Right renal cortex interstitium (tissue), 3 donors: ENCODE data around the gene EYA4. TPM values are rescaled to one million over a fixed set of nuclear protein-coding genes. Genes with fewer than 3 reads are reported as not detected.
A peak's percentile ranks its signal among the peaks of the same experiment; 100 is the strongest.
"Not testable (repeated sequence)": the region's sequence is repeated elsewhere in the genome, so short reads cannot be mapped to it uniquely, and the experiment has no call there.

Experiments used
- DNase-seq, 3 donors: peaks; one replicate each; pipeline ENCODE4 v3.0.0-alpha.2; 2013; ENCODE audit warnings: low read depth in 3 of 3, low spot score in 2 of 3
- polyA plus RNA-seq, 3 donors: library from polyadenylated mRNA; unstranded; fragments of 120-200 nt; gene quantifications; one replicate each; pipeline ENCODE4 v1.2.1, GENCODE V29; 2013; ENCODE audit not compliant: insufficient read length in 3 of 3

EYA4 gene
- polyA plus RNA-seq, 3 donors: 15.8 to 17.5 (median 16.6) TPM

DNA sequence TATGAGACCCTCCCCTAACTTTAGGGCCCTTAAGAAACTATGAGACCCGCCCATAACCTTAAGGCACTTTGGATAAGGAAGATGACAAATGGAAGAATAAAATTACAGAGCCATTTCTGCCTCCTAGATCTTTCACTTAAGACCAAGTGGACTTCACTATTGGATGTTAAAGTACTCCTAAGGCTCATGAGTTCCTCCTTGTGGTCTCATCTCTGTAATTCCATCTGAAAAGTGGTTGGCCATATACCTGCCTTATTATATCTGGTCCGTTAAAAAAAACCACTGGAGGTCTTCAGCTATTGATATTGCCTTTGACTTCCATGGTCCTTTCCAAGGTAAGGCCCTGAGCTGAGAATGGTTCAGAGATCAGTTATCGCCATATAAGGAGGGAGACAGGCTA, 310.3 kb downstream of the EYA4 start:
- DNase-seq: no peak

GRCh38 chr6:133551847-133552341, 310.7 kb downstream of the EYA4 start:
- no peak for DNase-seq

- DNase-seq: peak; percentile 25 to 57 (median 47)
Observed at GRCh38 chr6:133553652-133554051, 312.5 kb downstream of the EYA4 start.

DNA sequence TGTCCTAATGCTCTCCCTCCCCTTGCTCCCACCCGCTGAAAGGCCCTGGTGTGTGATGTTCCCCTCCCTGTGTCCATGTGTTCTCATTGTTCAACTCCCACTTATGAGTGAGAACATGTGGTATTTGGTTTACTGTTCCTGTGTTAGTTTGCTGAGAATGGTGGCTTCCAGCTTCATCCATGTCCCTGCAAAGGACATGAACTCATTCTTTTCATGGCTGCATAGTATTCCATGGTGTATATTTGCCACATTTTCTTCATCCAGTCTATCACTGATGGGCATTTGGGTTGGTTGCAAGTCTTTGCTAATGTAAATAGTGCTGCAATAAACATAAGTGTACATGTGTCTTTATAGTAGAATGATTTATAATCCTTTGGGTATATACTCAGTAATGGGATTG, 313.0 kb downstream of the EYA4 start:
- not testable (repeated sequence) for DNase-seq

- no peak for DNase-seq
Observed at GRCh38 chr6:133555685-133556084, 314.5 kb downstream of the EYA4 start.

DNA sequence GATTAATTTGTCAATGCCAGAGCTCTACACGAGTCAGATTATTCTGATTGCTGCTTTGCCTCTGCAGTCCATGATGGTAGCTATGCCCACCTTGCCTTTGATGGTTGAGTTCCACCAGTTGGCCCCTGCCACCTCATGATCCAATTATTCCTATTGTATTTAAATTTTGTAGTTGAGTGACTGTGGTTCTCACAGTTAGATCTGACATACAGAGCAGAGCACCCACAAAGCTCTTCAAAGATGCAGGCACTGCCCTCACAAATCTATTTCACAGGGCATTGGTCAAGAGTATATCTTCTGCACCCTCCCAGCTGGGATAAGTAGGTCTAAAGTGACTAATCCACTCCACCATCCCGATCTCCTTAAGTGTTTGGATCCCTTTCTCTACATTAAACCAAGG, 318.8 kb downstream of the EYA4 start:
- no peak for DNase-seq

GRCh38 chr6:133567636-133568035, 326.5 kb downstream of the EYA4 start:
- no peak for DNase-seq

DNA sequence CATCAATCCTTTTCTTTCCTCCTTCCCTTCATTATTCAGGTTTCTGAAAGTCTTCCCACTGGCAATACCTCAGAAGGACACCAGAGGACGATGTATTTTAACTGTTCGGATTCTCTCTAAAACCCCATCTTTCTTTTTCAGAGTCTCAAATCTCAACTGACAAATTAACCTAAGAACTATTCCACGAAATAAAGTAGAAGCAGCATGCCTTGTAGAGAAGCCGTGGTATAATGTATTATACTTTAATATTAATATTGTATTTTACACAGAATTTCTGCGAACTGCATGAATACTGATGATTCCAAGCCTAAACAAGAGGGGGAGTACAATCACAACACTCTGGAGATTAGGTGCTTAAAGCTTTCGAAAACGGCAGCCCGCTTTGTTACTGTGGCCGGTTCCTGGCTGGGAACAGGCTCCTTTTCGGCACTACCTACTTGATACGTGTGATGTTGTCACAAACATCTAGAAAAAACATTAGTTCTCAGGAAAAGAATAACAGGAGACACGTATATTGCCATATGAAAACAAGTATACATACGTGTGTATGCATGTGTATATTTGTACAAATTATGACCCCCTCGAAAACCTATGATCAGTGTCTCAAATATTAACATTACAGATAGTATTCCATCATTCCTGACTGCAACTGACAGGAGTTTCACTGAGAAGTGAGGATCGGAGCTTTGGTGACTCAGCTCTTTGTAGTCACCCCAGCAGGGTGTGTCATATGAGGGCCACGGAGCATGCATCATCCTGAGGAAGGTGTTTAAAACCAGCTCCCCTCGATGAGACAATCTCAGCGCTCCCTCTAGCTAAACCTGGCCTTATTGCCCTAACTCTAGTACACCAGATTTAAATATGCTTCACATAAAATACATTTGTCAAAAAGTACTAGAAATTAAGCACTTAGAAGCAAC, 328.1 kb downstream of the EYA4 start:
- peak; percentile 70 to 74 (median 70) for DNase-seq

DNA sequence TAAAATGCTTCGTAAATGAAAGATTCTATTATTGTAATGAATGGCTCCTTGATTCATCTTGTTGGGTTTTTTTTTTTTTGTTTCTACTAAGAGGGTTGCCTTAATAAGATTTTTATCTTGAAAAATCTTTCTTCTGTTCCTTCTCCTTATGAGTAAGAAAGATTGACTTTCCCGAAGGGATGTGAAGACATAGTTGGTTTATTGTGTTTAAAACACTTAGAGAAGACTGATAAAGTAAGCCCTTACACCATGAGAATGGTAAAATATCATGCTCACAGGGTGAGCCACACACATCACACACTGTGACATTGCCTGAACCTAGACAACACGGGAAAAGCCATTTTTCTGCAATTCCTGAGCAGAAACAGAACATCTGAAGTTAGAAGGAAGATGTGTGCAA, 330.5 kb downstream of the EYA4 start:
- no peak for DNase-seq

DNA sequence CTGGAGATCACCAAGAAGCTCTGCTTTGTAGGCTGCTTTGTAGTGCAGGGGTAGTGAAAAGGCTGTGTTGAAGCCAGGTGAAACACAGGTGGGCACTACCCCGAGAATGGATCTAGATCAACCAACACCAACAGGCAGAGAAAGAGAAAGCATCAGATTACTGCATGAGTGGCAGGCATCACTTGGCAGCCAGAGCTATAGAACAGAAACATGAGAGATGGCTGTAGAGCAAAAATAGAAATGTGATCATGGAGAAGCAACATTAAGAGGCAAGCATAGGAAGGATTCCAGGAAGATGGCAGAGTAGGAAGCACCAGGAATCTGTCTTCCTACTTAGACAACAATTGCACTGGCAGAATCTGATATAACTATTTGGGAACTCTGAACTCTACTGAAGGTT, 336.7 kb downstream of the EYA4 start:
- DNase-seq: no peak
